H1 (cell line): Measurements from ENCODE around the gene ADGRD2. TPM values are rescaled to one million over a fixed set of nuclear protein-coding genes. Genes with fewer than 3 reads are reported as not detected.

Source experiments
- ATF2 ChIP-seq: IDR thresholded peaks from 2 replicates; pipeline ENCODE4 v1.6.1; 2012; ENCODE audit warnings: low read length, inconsistent platforms
- CEBPB ChIP-seq: IDR thresholded peaks from 2 replicates; pipeline ENCODE4 v1.6.1; 2012; ENCODE audit warnings: low read depth, low read length
- CHD1 ChIP-seq: IDR thresholded peaks from 2 replicates; pipeline ENCODE4 v1.6.1; 2012; ENCODE audit warnings: low read depth, low read length, improper control_type of control experiment
- GABPA ChIP-seq: IDR thresholded peaks from 2 replicates; pipeline ENCODE4 v1.6.1; 2011; ENCODE audit warnings: mild to moderate bottlenecking, low read length, moderate library complexity, borderline replicate concordance; ENCODE audit not compliant: insufficient read depth
- NRF1 ChIP-seq: IDR thresholded peaks from 2 replicates; pipeline ENCODE4 v1.6.1; 2011; ENCODE audit warnings: mild to moderate bottlenecking, low read depth, low read length, improper control_type of control experiment
- TAF7 ChIP-seq: optimal IDR thresholded peaks from 2 replicates; pipeline ENCODE3; 2011; ENCODE audit warnings: low read depth, mild to moderate bottlenecking, inconsistent platforms, low read length, moderate library complexity, borderline replicate concordance
- polyA plus RNA-seq, 7 experiments: library from polyadenylated mRNA; depleted of rRNA in 3 of 7; stranded (reverse) in 5 of 7; unstranded in 2 of 7; fragments of >200 nt in 5 of 7; fragments of 200-250 nt in 2 of 7; gene quantifications; 1 replicate in 5 of 7; 2 replicates in 1 of 7; 4 replicates in 1 of 7; pipeline versions ENCODE4 v1.2.1 to v1.2.3, GENCODE V29; 2011 to 2013; ENCODE audit warnings: missing spikeins in 2 of 7, mixed read lengths in 2 of 7
- total RNA-seq: library from RNA; stranded (reverse); fragmentation: NEBNext Ultra II Directional; extraction: Animal tissue kit (Norgen Biotek cat#: 25700); gene quantifications from 2 replicates; pipeline ENCODE4 v1.2.1, GENCODE V29; 2021

Gene ADGRD2
- total and polyA plus RNA-seq, 2 of the 8 experiments (the other 6 are each of a cell fraction or from before 2014, with no cell fraction given): 0.41 to 1.4 TPM

GRCh38 chr9:124415102-124415851, 35.0 kb upstream of the ADGRD2 start, which contains the start of gene PSMB7 (continued):
- TF ChIP-seq ATF2: peak; percentile 83
- TF ChIP-seq CEBPB: no peak
- no peak for TF ChIP-seq NRF1
- no peak for TF ChIP-seq CHD1
- peak; percentile 97 for TF ChIP-seq GABPA
- TF ChIP-seq TAF7: peak; percentile 90
